T-helper 2 cell treated with Interferon-gamma antibody and Interleukin-4, amounts not matched to agents 5 μg/mL and 100 μg/mL, for 36 hours (primary cell): ENCODE data around the gene CCNO.

Experiments used
- DNase-seq: peaks from one replicate; pipeline ENCODE4 v3.0.0; 2021; ENCODE audit warnings: low spot score
- H3K27ac Mint-ChIP-seq: one replicate; pipeline ENCODE4 v1.8.0; 2021; ENCODE audit warnings: mild to moderate bottlenecking, mixed read lengths
- H3K27me3 Mint-ChIP-seq: one replicate; pipeline ENCODE4 v1.8.0; 2021; ENCODE audit warnings: low read depth, mixed read lengths
- H3K36me3 Mint-ChIP-seq: one replicate; pipeline ENCODE4 v1.8.0; 2021; ENCODE audit warnings: low read depth, mixed read lengths
- H3K4me1 Mint-ChIP-seq: one replicate; pipeline ENCODE4 v1.8.0; 2021; ENCODE audit warnings: low read depth, mixed read lengths
- H3K4me3 Mint-ChIP-seq: one replicate; pipeline ENCODE4 v1.8.0; 2022; ENCODE audit warnings: mild to moderate bottlenecking, moderate library complexity, mixed read lengths
- H3K9me3 Mint-ChIP-seq: one replicate; pipeline ENCODE4 v1.8.0; 2021; ENCODE audit warnings: mixed read lengths

CCNO gene

GRCh38 chr5:55227664-55228430, 5.6 kb downstream of the CCNO start:
- Mint-ChIP-seq H3K27ac (peak overlapping the region; percentile 53), H3K4me3 (peak overlapping the region; percentile 68), H3K4me1 (peaks cover 41% of the 10 kb centered on the region), H3K36me3 (no peaks in the 10 kb centered on the region), H3K27me3 (peaks cover 90% of the 10 kb centered on the region), H3K9me3 (no peaks in the 10 kb centered on the region)
- no peak for DNase-seq

GRCh38 chr5:55226934-55227663, 6.3 kb downstream of the CCNO start, which contains the start of gene MCIDAS:
Gene MCIDAS (minus strand): TSS chr5:55227315. CDS start chr5:55227138, 177 bp downstream.
- peak; percentile 67 for DNase-seq
- Mint-ChIP-seq H3K4me1 (peaks cover 39% of the 10 kb centered on the region), H3K27ac (peak within 1 kb of the TSS; percentile 53), H3K36me3 (no peaks in the 10 kb centered on the region), H3K4me3 (peak within 1 kb of the TSS; percentile 68), H3K9me3 (no peaks in the 10 kb centered on the region), H3K27me3 (peaks cover 90% of the 10 kb centered on the region)

GRCh38 chr5:55226027-55226933, 7.1 kb downstream of the CCNO start:
- Mint-ChIP-seq H3K27me3 (peaks cover 88% of the 10 kb centered on the region), H3K27ac (peak overlapping the region; percentile 39), H3K4me1 (peaks cover 32% of the 10 kb centered on the region), H3K36me3 (no peaks in the 10 kb centered on the region), H3K9me3 (no peaks in the 10 kb centered on the region), H3K4me3 (peak overlapping the region; percentile 64)
- peak; percentile 56 for DNase-seq

GRCh38 chr5:55225346-55225745, 8.1 kb downstream of the CCNO start:
- H3K4me1 Mint-ChIP-seq, result peaks cover 31% of the 10 kb centered on the region
- DNase-seq, result no peak
- peaks cover 88% of the 10 kb centered on the region for H3K27me3 Mint-ChIP-seq
- H3K9me3 Mint-ChIP-seq, result no peaks in the 10 kb centered on the region
- H3K36me3 Mint-ChIP-seq, result no peaks in the 10 kb centered on the region
- no peak overlapping the region for H3K4me3 Mint-ChIP-seq
- H3K27ac Mint-ChIP-seq, result no peak overlapping the region

GRCh38 chr5:55223812-55224240, 9.6 kb downstream of the CCNO start:
- Mint-ChIP-seq H3K4me1 (peaks cover 30% of the 10 kb centered on the region), H3K27me3 (peaks cover 86% of the 10 kb centered on the region), H3K9me3 (no peaks in the 10 kb centered on the region), H3K4me3 (peak overlapping the region; percentile 13), H3K27ac (no peak overlapping the region), H3K36me3 (no peaks in the 10 kb centered on the region)
- DNase-seq, result no peak

- peaks cover 86% of the 10 kb centered on the region for H3K27me3 Mint-ChIP-seq
- H3K9me3 Mint-ChIP-seq, result no peaks in the 10 kb centered on the region
- H3K4me1 Mint-ChIP-seq, result peaks cover 30% of the 10 kb centered on the region
- peak overlapping the region; percentile 37 for H3K4me3 Mint-ChIP-seq
- peak overlapping the region; percentile 12 for H3K27ac Mint-ChIP-seq
- DNase-seq, result no peak
- no peaks in the 10 kb centered on the region for H3K36me3 Mint-ChIP-seq
Observed at GRCh38 chr5:55222985-55223811, 10.2 kb downstream of the CCNO start.

- Mint-ChIP-seq H3K4me1 (peaks cover 24% of the 10 kb centered on the region), H3K36me3 (no peaks in the 10 kb centered on the region), H3K27ac (peak overlapping the region; percentile 12), H3K4me3 (peak overlapping the region; percentile 37), H3K9me3 (no peaks in the 10 kb centered on the region), H3K27me3 (peaks cover 85% of the 10 kb centered on the region)
- DNase-seq, result no peak
Observed at GRCh38 chr5:55222092-55222984, 11.1 kb downstream of the CCNO start.

- Mint-ChIP-seq H3K36me3 (no peaks in the 10 kb centered on the region), H3K9me3 (no peaks in the 10 kb centered on the region), H3K27ac (no peak overlapping the region), H3K4me3 (peak overlapping the region; percentile 73), H3K27me3 (peaks cover 84% of the 10 kb centered on the region), H3K4me1 (peaks cover 18% of the 10 kb centered on the region)
- DNase-seq, result no peak
Observed at GRCh38 chr5:55220433-55221185, 12.8 kb downstream of the CCNO start.

- H3K9me3 Mint-ChIP-seq, result no peaks in the 10 kb centered on the region
- peaks cover 18% of the 10 kb centered on the region for H3K4me1 Mint-ChIP-seq
- no peak for DNase-seq
- H3K27ac Mint-ChIP-seq, result no peak overlapping the region
- no peaks in the 10 kb centered on the region for H3K36me3 Mint-ChIP-seq
- peaks cover 75% of the 10 kb centered on the region for H3K27me3 Mint-ChIP-seq
- peak overlapping the region; percentile 73 for H3K4me3 Mint-ChIP-seq
Observed at GRCh38 chr5:55219770-55220169, 13.6 kb downstream of the CCNO start.

GRCh38 chr5:55218967-55219366, 14.4 kb downstream of the CCNO start:
- no peak overlapping the region for H3K4me3 Mint-ChIP-seq
- H3K27ac Mint-ChIP-seq, result no peak overlapping the region
- no peaks in the 10 kb centered on the region for H3K36me3 Mint-ChIP-seq
- DNase-seq, result no peak
- H3K9me3 Mint-ChIP-seq, result no peaks in the 10 kb centered on the region
- peaks cover 67% of the 10 kb centered on the region for H3K27me3 Mint-ChIP-seq
- peaks cover 18% of the 10 kb centered on the region for H3K4me1 Mint-ChIP-seq

- Mint-ChIP-seq H3K9me3 (no peaks in the 10 kb centered on the region), H3K4me3 (no peak overlapping the region), H3K27ac (no peak overlapping the region), H3K36me3 (no peaks in the 10 kb centered on the region), H3K27me3 (peaks cover 45% of the 10 kb centered on the region), H3K4me1 (peaks cover 1% of the 10 kb centered on the region)
- no peak for DNase-seq
Observed at GRCh38 chr5:55211184-55211874, 22.1 kb downstream of the CCNO start.
